ENCODE data around the gene MDK.

MDK gene

DNA sequence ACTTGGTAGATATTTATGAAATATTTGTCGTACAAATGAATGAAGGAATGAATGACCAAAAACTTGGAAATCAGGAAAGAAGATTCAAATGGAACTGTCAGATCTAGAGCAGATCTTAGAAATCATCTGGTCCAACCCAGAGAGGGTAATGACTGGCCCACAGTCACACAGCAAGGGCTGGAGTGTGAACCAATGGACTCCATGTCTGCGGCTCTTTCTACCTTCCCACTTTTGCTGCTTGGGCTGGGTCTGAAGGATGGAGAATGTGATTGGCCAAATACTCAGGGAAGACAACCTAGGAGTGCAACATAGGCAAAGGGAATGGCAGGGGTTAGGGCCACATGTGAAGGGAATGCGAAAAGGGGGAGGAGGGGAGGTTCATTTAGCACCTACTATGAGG, 40.0 kb upstream of the MDK start:
- Mint-ChIP-seq H3K36me3 (peaks cover 8% of the 10 kb centered on the region), H3K9me3 (no peaks in the 10 kb centered on the region), H3K4me3 (no peak overlapping the region), H3K27me3 (peaks cover 18% of the 10 kb centered on the region), H3K27ac (peak overlapping the region; percentile 25), H3K4me1 (peaks cover 81% of the 10 kb centered on the region)
- CTCF ChIA-PET = interaction anchor here (0.6 to 1.9 kb wide), 4 partner anchors 8 to 102 kb away, joined by 3 to 6 read pairs (median 4); no protein-coding TSS in a partner anchor
- DNase-seq = no peak

DNA sequence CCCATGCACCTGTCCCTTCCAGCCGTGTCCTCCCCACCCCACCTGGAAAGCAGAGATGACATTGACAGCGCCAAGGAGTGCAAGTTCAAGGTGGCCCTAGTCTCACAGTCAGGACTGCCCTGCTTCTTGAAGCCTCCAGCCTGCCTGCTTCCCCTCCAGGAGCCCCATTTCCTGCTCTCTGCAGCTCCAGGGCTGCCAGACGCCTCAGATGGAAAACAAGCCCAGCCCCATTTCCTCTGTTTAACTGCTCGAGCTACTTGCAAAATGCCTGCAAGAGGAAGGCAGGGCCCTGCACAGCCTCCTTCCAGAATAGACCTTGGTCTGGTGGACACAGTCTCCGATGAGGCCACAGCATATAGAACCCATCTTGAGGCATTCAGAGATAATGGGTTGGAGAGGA, 39.2 kb upstream of the MDK start:
- Mint-ChIP-seq H3K9me3 (no peaks in the 10 kb centered on the region), H3K36me3 (peaks cover 8% of the 10 kb centered on the region), H3K4me1 (peaks cover 81% of the 10 kb centered on the region), H3K27ac (peak overlapping the region; percentile 25), H3K27me3 (peaks cover 14% of the 10 kb centered on the region), H3K4me3 (no peak overlapping the region)
- CTCF ChIA-PET = interaction anchor here (1.1 to 1.9 kb wide), 3 partner anchors 10 to 103 kb away, joined by 3 to 6 read pairs (median 3); no protein-coding TSS in a partner anchor
- peak; percentile 59 for DNase-seq

DNA sequence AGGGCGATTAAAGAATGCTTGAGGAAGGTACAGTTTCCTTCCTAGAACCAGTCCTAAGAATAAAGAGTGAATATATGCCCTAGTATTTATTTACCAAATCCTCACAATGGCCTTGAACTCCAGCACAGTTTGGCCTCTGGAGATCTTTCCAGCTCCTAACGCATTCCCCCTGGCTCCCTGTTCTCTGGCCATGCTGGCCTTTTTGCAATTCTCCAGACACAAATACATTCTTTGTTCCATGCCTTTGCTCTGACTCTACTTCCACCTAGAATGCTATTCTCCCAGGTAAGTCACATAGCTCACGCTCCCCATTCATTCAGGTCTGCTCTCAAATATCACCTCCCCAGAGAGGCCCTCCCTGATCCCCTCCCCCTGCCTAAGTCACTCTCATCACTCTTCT, 37.9 kb upstream of the MDK start:
- DNase-seq = no peak
- H3K27me3 Mint-ChIP-seq = peaks cover 8% of the 10 kb centered on the region
- peaks cover 12% of the 10 kb centered on the region for H3K36me3 Mint-ChIP-seq
- CTCF ChIA-PET = interaction anchor here (0.8 to 1.6 kb wide), 4 partner anchors 10 to 105 kb away, joined by 3 to 5 read pairs (median 4); no protein-coding TSS in a partner anchor
- H3K27ac Mint-ChIP-seq = no peak overlapping the region
- no peaks in the 10 kb centered on the region for H3K9me3 Mint-ChIP-seq
- H3K4me3 Mint-ChIP-seq = no peak overlapping the region
- peaks cover 72% of the 10 kb centered on the region for H3K4me1 Mint-ChIP-seq

DNA sequence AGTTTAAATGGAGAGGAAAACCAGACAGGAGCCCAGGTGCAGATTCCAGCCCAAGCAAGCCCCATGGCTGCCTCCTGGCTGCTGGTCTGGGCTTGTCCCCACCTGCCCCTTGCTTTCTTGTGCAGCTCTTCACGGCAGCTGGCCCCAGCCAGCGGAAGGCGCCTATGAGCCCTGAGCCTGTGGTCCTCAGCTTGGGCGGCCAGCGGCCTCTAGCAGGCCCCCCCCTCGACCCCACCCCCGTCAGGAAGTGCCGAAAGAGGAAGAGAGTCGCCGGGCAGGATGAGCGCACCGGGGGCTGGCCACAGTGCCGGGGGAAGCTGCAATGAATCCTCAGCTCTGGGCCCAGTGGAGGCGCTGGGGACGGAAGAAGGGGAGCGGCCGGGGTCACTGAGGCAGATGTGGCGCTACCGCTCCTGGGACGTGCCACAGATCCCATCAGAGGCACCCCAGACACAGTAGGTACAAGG, 36.3 kb upstream of the MDK start:
- DNase-seq = peak; percentile 60
- Mint-ChIP-seq H3K4me3 (peak overlapping the region; percentile 84), H3K36me3 (peaks cover 26% of the 10 kb centered on the region), H3K9me3 (no peaks in the 10 kb centered on the region), H3K4me1 (peaks cover 75% of the 10 kb centered on the region), H3K27me3 (no peaks in the 10 kb centered on the region), H3K27ac (peak overlapping the region; percentile 82)
- CTCF ChIA-PET = interaction anchor here (0.6 to 2.3 kb wide), 8 partner anchors 13 to 106 kb away, joined by 3 to 10 read pairs (median 5); no protein-coding TSS in a partner anchor

DNA sequence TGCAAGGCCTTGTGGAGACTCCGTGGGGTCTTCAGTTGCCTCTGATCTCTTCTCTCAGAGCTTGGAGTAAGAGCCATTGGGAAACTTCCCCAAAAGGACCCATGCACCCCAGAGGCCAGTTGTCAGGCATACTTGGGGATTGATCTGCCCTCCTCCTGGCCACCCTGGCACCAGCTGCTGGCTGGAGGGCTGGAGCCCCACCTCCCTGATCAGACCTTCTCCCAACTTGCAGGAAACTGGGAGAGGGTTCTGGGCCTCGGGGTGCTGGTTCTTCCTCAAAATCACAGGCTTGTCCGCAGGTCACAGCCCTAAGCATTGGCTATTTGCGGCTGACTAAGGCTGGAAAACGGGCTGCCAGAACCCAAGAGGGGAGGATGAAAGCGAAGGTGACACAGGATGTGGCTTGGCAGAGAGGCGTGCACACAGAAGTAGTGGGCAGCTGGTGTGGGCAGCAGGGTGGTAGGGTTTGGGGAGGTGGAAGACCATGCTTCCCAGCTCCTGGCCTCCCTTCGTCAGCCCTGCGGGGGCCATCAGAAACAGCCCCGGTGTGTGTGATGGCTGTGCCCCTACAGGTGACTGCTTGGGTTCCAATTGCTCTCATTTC, 35.5 kb upstream of the MDK start:
- peaks cover 81% of the 10 kb centered on the region for H3K4me1 Mint-ChIP-seq
- H3K4me3 Mint-ChIP-seq = peak overlapping the region; percentile 84
- CTCF ChIA-PET = interaction anchor here (0.6 to 3.5 kb wide), 10 partner anchors 12 to 106 kb away, joined by 3 to 17 read pairs (median 5); no protein-coding TSS in a partner anchor
- H3K36me3 Mint-ChIP-seq = peaks cover 29% of the 10 kb centered on the region
- DNase-seq = peak; percentile 67
- H3K27me3 Mint-ChIP-seq = no peaks in the 10 kb centered on the region
- no peaks in the 10 kb centered on the region for H3K9me3 Mint-ChIP-seq
- peak overlapping the region; percentile 82 for H3K27ac Mint-ChIP-seq

DNA sequence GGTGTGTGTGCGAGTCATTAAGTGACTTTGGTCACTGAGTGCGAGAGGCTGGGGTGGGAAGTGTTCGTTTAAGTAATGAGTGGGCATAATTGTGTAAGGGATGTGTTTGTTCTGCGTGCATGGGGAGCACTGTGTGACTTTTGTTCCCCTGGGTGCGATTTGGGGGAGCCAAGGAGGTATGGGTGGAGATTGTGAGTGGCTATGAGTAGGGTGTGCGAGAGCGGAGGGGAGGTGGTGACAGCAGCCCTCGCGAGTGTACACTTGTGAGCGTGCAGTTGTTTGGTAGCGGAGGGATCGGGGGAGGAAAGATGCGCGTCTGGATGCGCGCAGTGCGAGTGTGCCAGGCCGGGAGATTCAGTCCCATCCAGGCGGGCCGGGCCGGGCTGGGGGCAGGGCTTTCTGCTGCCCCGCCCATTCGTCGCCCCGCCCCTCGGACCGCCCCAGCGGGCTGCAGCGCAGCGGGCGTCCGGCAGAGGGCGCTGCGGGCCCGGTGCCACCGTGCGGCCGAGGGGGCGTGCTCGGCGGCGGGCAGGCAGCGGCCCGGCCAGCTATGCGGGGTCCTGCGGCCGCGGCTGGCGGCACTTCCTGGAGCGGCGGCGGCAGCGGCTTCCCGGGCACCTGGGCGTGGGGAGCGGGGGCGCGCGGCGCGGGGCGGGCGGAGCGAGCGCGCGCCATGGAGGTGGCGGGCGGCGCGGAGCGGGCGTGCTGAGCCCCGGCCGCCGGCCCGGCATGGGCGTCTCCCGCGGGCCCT, 34.4 kb upstream of the MDK start, which contains the start of gene DGKZ:
TSS of gene DGKZ (plus strand) at position 578 of the 751 bp plus-strand sequence. CDS start 197 bp downstream, outside the sequence.
- DNase-seq = peak; percentile 88
- peak within 1 kb of the TSS; percentile 98 for H3K27ac Mint-ChIP-seq
- CTCF ChIA-PET = interaction anchor here (1.2 to 3.5 kb wide), 6 partner anchors 11 to 108 kb away, joined by 3 to 17 read pairs (median 6); no protein-coding TSS in a partner anchor
- peaks cover 34% of the 10 kb centered on the region for H3K36me3 Mint-ChIP-seq
- H3K9me3 Mint-ChIP-seq = no peaks in the 10 kb centered on the region
- peaks cover 81% of the 10 kb centered on the region for H3K4me1 Mint-ChIP-seq
- peak within 1 kb of the TSS; percentile 92 for H3K4me3 Mint-ChIP-seq
- no peaks in the 10 kb centered on the region for H3K27me3 Mint-ChIP-seq

DNA sequence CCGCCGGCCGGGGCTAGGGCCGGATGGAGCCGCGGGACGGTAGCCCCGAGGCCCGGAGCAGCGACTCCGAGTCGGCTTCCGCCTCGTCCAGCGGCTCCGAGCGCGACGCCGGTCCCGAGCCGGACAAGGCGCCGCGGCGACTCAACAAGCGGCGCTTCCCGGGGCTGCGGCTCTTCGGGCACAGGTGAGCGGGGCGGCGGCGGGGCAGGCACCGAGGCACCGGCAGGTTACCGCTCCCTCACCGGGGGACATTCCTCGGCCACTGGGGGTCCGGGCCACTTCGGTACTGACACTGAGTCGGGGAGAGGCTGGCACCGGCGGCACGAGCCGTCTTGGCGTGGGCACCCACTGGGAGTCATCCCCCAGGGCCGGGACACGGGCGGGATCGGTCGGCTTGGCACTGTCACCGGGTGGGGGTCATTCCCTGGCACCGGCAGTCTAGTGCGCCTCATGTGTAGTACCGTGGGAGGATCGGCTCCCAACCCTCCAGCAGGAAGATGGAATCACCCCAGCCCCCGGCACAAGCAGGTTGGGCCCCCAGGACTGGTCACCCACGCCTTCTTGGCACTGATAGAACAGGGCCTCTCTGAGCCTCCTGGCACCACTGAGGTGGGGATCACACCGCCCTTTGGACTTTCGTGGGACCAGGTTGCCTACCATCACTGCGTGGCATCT, 33.7 kb upstream of the MDK start:
- no peaks in the 10 kb centered on the region for H3K9me3 Mint-ChIP-seq
- DNase-seq = no peak
- H3K27ac Mint-ChIP-seq = peak overlapping the region; percentile 98
- H3K4me1 Mint-ChIP-seq = peaks cover 81% of the 10 kb centered on the region
- peak overlapping the region; percentile 92 for H3K4me3 Mint-ChIP-seq
- H3K27me3 Mint-ChIP-seq = no peaks in the 10 kb centered on the region
- CTCF ChIA-PET = interaction anchor here (1.1 to 7.0 kb wide), 8 partner anchors 10 to 109 kb away, joined by 3 to 255 read pairs (median 6); no protein-coding TSS in a partner anchor
- H3K36me3 Mint-ChIP-seq = peaks cover 37% of the 10 kb centered on the region

DNA sequence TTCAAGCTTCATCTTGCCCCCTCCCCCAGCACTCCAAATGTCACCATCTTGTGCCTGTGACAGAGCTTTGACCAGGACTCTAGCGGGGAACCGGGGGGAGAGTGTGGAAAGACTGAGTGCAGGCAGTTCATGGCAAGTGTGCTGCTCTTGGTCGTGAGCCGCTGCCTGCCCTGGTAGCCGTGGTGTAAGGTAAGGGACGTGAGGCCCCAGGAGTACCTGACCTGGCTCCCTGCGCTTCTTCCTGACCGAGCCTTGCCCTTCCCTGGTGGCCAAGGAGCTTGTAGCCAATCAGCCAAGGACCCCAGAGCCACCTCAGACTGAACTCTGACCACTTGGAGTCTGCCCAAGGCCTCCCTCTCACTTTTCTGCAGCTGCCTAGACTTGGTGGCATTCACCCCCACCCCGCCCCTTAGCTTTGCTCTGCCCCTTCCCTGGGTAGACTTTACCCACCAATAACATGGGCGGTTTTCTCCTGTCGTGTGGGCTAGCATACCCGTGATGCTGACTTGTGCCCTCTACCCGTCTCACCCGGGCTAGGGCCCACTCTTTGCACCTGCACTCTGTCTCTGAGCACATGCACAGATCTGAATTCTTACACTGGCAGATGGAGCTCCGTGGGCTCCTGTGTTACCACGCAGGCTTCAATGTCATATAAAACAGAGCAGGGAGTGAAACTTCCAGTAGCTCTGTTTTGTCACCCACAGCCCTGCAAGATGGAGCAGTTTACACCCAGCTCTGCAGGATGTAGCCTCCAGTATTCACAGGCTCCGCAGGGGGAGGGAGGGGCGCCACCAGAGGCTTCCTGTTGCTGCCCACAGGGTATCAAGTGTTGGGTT, 32.7 kb upstream of the MDK start:
- Mint-ChIP-seq H3K27ac (peak overlapping the region; percentile 98), H3K36me3 (peaks cover 40% of the 10 kb centered on the region), H3K9me3 (no peaks in the 10 kb centered on the region), H3K27me3 (no peaks in the 10 kb centered on the region), H3K4me3 (peak overlapping the region; percentile 92), H3K4me1 (peaks cover 83% of the 10 kb centered on the region)
- CTCF ChIA-PET = interaction anchor here (0.6 to 7.0 kb wide), 13 partner anchors 8 to 508 kb away, joined by 3 to 255 read pairs (median 4); no protein-coding TSS in a partner anchor
- peak; percentile 82 for DNase-seq

DNA sequence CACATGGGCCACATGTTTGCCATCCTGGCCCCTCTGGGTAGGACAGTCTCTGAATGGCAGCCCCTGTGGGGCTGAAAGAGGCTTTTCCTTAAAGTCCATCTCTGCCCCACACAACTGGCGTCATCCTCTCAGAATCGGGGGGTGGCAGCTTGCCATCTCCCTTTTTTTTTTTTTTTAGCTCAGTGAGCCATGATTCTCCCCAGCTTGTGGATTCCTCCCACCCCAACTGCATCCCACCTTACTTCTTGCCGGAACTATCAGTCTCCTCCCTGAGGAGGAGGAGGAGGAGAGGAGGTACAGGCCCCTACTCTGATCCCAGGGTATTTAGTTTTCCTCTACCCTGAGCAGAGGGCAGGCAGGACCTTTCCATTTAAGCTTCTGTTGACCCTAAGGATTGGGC, 30.8 kb upstream of the MDK start:
- Mint-ChIP-seq H3K27ac (peak overlapping the region; percentile 62), H3K27me3 (no peaks in the 10 kb centered on the region), H3K36me3 (peaks cover 36% of the 10 kb centered on the region), H3K4me3 (peak overlapping the region; percentile 19), H3K4me1 (peaks cover 78% of the 10 kb centered on the region), H3K9me3 (no peaks in the 10 kb centered on the region)
- DNase-seq = no peak
- CTCF ChIA-PET = interaction anchor here (0.6 to 7.0 kb wide), 4 partner anchors 14 to 225 kb away, joined by 3 to 255 read pairs (median 13); no protein-coding TSS in a partner anchor

DNA sequence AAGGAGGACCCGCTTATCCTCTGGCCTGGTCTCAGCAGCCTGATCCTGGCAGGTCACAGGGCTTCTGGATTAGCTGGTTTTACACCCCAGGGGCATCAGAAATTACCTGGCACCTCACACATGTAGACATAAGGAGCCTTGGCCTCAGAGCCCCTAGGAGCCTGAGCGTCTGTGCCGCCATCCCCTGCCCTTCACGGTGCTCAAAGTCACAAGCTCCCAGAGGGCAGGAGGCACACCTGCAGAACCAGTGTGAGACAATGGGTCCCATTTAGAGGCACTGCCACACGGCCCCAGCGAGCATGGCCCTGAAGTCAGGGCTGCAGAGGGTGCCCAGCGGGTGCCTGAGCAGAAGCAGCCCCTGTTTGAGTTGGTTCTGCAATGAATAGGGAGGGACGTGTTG, 30.3 kb upstream of the MDK start:
- CTCF ChIA-PET = interaction anchor here (0.8 to 7.0 kb wide), 6 partner anchors 13 to 56 kb away, joined by 3 to 255 read pairs (median 9); no protein-coding TSS in a partner anchor
- Mint-ChIP-seq H3K27me3 (no peaks in the 10 kb centered on the region), H3K4me1 (peaks cover 75% of the 10 kb centered on the region), H3K4me3 (peak overlapping the region; percentile 69), H3K36me3 (peaks cover 39% of the 10 kb centered on the region), H3K27ac (peak overlapping the region; percentile 72), H3K9me3 (no peaks in the 10 kb centered on the region)
- DNase-seq = no peak

DNA sequence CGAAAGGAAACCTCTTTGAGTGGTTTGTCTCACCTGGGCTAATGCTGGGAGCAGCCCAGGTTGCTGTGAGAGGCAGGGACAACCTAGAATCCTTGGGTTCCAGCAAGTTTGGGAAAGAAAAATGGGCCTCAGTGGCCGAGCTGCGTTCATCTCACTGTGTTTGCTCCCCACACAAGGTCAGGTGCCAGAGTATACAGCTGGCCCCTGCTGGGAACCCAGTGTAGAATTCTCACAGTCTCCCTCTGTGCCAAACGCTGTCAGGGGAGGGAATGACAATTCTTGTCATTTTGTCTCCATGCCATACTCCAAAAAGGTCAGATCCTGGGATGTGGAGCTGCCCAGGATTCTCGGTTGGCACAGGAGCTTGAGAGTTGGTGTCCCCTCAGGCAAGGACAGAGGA, 29.9 kb upstream of the MDK start:
- CTCF ChIA-PET = interaction anchor here (0.8 to 7.0 kb wide), 8 partner anchors 9 to 57 kb away, joined by 3 to 255 read pairs (median 8); no protein-coding TSS in a partner anchor
- Mint-ChIP-seq H3K27ac (peak overlapping the region; percentile 72), H3K4me3 (peak overlapping the region; percentile 69), H3K4me1 (peaks cover 74% of the 10 kb centered on the region), H3K36me3 (peaks cover 44% of the 10 kb centered on the region), H3K9me3 (no peaks in the 10 kb centered on the region), H3K27me3 (no peaks in the 10 kb centered on the region)
- DNase-seq = no peak

DNA sequence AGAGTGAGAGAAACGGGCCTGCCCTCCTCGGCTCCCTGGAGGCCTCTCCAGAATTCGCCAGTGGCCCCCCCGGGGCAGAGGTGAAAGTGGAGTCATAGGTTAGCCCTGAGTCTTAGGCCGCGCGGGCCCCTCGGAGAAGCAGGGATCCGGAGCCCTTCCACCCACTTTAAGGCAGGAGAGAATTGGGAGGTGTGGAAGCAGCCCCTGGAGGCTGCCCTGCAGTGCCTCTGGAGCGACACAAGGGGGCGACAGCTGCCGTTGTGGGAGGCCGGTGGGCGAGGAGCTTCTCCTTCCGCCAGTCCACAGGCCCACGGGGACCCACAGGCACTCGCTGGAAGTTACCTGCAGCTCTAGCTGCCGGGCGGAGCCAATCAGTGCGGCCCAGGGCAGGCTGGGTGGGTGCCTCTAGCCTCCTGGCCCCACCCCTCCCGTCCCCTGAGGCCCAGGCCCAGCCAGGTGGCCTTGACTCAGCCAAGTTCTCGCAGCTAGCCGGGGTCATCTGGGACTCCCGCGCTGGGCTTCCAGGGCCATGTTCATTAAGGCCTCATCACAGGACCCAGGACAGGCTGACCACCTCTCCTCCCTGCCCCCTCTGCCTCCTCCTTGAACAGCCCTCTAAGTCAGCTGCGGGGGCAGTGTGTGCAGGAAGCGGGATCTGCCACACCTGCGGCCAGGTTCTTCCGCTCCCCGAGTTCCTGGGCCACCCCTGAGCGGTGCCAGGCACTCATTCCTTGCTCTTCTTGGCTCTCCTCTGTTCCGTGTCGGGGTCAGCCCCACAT, 29.2 kb upstream of the MDK start:
- Mint-ChIP-seq H3K36me3 (peaks cover 48% of the 10 kb centered on the region), H3K9me3 (no peaks in the 10 kb centered on the region), H3K27ac (peak overlapping the region; percentile 78), H3K27me3 (no peaks in the 10 kb centered on the region), H3K4me1 (peaks cover 73% of the 10 kb centered on the region), H3K4me3 (peak overlapping the region; percentile 69)
- CTCF ChIA-PET = interaction anchor here (0.7 to 7.0 kb wide), 14 partner anchors 10 to 266 kb away, joined by 3 to 255 read pairs (median 5); partner anchors contain the start of gene ATG13
- peak; percentile 82 for DNase-seq

Measured in activated naive CD4-positive, alpha-beta T cell treated with anti-CD3 and anti-CD28 coated beads, Interleukin-2, amount 10 ng/mL, durations not matched to agents 7 days and 5 days (primary cell).